NCI-H128 (cell line): ENCODE data around the gene CYYR1.

Experiments used
- DNase-seq: peaks from one replicate; lab custom pipeline; 2025; ENCODE audit not compliant: unreplicated experiment; lab: John Stamatoyannopoulos, UW

Gene CYYR1

GRCh38 chr21:26441149-26441548 is 131.9 kb downstream of the CYYR1 start:
- no peak for DNase-seq

GRCh38 chr21:26438976-26439375 is 134.1 kb downstream of the CYYR1 start:
- DNase-seq, result no peak

GRCh38 chr21:26437326-26438009 is 135.6 kb downstream of the CYYR1 start:
- no peak for DNase-seq

- no peak for DNase-seq
Measured at GRCh38 chr21:26433386-26433785, 139.7 kb downstream of the CYYR1 start.

GRCh38 chr21:26432410-26432809 is 140.7 kb downstream of the CYYR1 start:
- DNase-seq, result no peak

GRCh38 chr21:26425576-26425975 is 147.5 kb downstream of the CYYR1 start:
- DNase-seq, result no peak

- no peak for DNase-seq
Measured at GRCh38 chr21:26423511-26423910, 149.6 kb downstream of the CYYR1 start.

GRCh38 chr21:26422706-26423105 is 150.4 kb downstream of the CYYR1 start:
- no peak for DNase-seq

GRCh38 chr21:26422138-26422537 is 150.9 kb downstream of the CYYR1 start:
- no peak for DNase-seq

GRCh38 chr21:26421724-26422123 is 151.4 kb downstream of the CYYR1 start:
- no peak for DNase-seq
